ENCODE measurements around the gene TUBGCP6.

TUBGCP6 gene

DNA sequence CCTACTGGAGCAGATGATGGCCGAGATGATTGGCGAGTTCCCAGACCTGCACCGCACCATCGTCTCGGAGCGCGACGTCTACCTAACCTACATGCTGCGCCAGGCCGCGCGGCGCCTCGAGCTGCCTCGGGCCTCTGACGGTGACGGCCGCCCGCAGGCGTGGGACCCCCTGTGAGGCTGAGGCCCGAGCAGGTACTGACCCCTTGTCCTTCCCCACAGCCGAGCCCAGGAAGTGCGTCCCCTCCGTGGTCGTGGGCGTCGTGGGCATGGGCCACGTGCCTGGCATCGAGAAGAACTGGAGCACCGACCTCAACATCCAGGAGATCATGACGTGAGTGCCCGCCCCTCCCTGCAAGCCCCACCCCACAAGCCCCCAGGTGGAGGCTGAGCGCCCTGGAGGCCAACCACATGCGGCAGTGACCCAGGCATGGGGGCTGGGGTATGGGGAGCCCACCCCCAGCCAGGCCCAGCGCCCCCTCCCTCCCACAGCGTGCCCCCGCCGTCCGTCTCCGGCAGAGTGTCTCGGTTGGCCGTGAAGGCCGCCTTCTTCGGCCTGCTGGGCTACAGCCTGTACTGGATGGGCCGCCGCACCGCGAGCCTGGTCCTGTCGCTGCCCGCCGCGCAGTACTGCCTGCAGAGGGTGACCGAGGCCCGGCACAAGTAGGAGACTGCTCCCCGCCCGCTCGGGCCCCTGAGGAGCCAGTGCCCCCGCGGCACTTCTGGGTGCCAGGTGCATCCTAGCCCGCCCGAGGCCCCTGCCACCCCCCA lies 46.8 kb downstream of the TUBGCP6 start:
- Histone ChIP-seq H2AFZ (ENCODE audit: low read length) (no peak overlapping the region), H3F3A (ENCODE audit: low read depth) (no peaks in the 10 kb centered on the region), H3K9me3 (ENCODE audit: insufficient read depth, low read depth, low read length) (no peaks in the 10 kb centered on the region), H3K9ac (ENCODE audit: low read depth, low read length, poor library complexity, severe bottlenecking) (no peak overlapping the region), H3K36me3 (ENCODE audit: insufficient read depth, low read length) (peaks cover 22% of the 10 kb centered on the region; the same call in 1 of the 2 replicates), H3K4me3 (ENCODE audit: low read length, poor library complexity, severe bottlenecking) (no peak overlapping the region), H3K79me2 (ENCODE audit: insufficient read depth, low read length) (peaks cover 40% of the 10 kb centered on the region), H3K9me2 (replicated peaks; ENCODE audit: low read depth, low read length) (no peaks in the 10 kb centered on the region), H4K20me1 (ENCODE audit: insufficient read depth, low read length, poor library complexity, severe bottlenecking) (peaks cover 19% of the 10 kb centered on the region), H3K27me3 (ENCODE audit: insufficient read depth, low read length, poor library complexity, severe bottlenecking) (no peaks in the 10 kb centered on the region), H3K4me1 (ENCODE audit: insufficient read depth, low read length, poor library complexity, severe bottlenecking) (peaks cover 15% of the 10 kb centered on the region), H3K4me2 (ENCODE audit: low read depth, low read length, poor library complexity, severe bottlenecking) (no peak overlapping the region)
- TF ChIP-seq, protein P1, sequence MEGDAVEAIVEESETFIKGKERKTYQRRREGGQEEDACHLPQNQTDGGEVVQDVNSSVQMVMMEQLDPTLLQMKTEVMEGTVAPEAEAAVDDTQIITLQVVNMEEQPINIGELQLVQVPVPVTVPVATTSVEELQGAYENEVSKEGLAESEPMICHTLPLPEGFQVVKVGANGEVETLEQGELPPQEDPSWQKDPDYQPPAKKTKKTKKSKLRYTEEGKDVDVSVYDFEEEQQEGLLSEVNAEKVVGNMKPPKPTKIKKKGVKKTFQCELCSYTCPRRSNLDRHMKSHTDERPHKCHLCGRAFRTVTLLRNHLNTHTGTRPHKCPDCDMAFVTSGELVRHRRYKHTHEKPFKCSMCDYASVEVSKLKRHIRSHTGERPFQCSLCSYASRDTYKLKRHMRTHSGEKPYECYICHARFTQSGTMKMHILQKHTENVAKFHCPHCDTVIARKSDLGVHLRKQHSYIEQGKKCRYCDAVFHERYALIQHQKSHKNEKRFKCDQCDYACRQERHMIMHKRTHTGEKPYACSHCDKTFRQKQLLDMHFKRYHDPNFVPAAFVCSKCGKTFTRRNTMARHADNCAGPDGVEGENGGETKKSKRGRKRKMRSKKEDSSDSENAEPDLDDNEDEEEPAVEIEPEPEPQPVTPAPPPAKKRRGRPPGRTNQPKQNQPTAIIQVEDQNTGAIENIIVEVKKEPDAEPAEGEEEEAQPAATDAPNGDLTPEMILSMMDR (conservative IDR thresholded peaks at IDR 0.05; ENCODE audit: low read length) = no peak
- TF ChIP-seq EZH2phosphoT487 (IDR thresholded peaks at IDR 0.05; ENCODE audit: borderline replicate concordance) = no peak

DNA sequence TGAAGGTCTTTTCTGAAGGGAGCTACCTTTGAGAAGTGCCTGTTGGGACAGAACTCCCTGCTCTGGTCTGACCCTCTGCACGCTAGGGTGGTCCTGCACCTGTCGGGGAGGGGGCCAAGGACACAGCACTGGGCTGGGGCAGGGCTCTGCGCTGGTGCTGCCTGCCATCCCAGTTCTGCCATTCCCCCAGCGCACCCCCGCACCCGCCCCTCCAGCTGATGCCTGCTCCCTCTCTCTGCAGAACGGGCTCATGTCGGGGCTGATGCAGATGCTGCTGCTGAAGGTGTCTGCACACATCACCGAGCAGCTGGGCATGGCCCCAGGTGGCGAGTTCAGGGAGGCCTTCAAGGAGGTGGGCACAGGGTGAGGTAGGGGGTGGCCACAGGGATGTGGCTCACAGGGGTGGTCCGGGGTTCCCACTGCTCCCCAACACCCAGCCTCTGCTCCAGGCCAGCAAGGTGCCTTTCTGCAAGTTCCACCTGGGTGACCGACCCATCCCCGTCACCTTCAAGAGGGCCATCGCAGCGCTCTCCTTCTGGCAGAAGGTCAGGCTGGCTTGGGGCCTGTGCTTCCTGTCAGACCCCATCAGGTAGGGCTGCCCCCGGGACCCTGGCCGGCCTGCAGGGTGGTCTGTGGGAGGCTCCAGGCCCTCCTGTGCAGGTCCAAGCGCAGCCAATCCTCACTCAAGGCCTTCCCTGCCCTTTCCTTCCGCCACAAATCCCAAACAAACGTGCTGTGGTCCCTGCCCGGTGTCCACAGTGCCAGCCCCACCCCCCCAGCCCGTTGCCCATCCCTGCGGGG lies 47.6 kb downstream of the TUBGCP6 start:
- Histone ChIP-seq H3K27me3 (ENCODE audit: insufficient read depth, low read length, poor library complexity, severe bottlenecking) (no peaks in the 10 kb centered on the region), H3K9me2 (replicated peaks; ENCODE audit: low read depth, low read length) (no peaks in the 10 kb centered on the region), H2AFZ (ENCODE audit: low read length) (no peak overlapping the region), H3K4me3 (ENCODE audit: low read length, poor library complexity, severe bottlenecking) (no peak overlapping the region), H3K79me2 (ENCODE audit: insufficient read depth, low read length) (peaks cover 40% of the 10 kb centered on the region), H3K9me3 (ENCODE audit: insufficient read depth, low read depth, low read length) (no peaks in the 10 kb centered on the region), H3K4me1 (ENCODE audit: insufficient read depth, low read length, poor library complexity, severe bottlenecking) (peaks cover 19% of the 10 kb centered on the region), H3K4me2 (ENCODE audit: low read depth, low read length, poor library complexity, severe bottlenecking) (no peak overlapping the region), H3K36me3 (ENCODE audit: insufficient read depth, low read length) (peaks cover 22% of the 10 kb centered on the region; the same call in 1 of the 2 replicates), H3K9ac (ENCODE audit: low read depth, low read length, poor library complexity, severe bottlenecking) (no peak overlapping the region), H4K20me1 (ENCODE audit: insufficient read depth, low read length, poor library complexity, severe bottlenecking) (peaks cover 19% of the 10 kb centered on the region), H3F3A (ENCODE audit: low read depth) (no peaks in the 10 kb centered on the region)
- no peak for TF ChIP-seq EZH2phosphoT487 (IDR thresholded peaks at IDR 0.05; ENCODE audit: borderline replicate concordance)
- TF ChIP-seq, protein P1 (conservative IDR thresholded peaks at IDR 0.05; ENCODE audit: low read length) = no peak

DNA sequence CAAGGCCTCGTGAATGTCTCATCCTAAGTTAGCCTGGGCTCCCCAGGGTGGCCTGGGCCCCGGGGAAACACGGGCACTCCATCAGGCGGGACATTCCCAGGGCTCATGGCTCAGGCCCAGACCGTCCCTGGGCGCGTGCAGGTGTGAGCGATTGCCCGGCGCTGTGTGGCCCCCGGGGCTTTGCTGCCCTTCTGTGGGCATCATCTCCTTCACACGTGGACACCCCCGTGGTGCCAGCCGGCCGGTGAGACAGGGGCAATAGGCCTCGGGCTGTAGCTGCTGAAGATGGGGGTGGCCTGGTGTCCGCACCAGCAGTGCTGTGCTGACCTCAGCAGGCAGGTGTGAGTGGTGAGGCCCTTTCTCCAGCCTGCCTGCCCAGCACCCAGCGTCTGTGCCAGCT lies 48.6 kb downstream of the TUBGCP6 start:
- H3K79me2 ChIP-seq (ENCODE audit: insufficient read depth, low read length) = peaks cover 37% of the 10 kb centered on the region
- no peaks in the 10 kb centered on the region for H3K27me3 ChIP-seq (ENCODE audit: insufficient read depth, low read length, poor library complexity, severe bottlenecking)
- H3K9ac ChIP-seq (ENCODE audit: low read depth, low read length, poor library complexity, severe bottlenecking) = no peak overlapping the region
- peaks cover 22% of the 10 kb centered on the region; the same call in 1 of the 2 replicates for H3K36me3 ChIP-seq (ENCODE audit: insufficient read depth, low read length)
- TF ChIP-seq, protein P1 (conservative IDR thresholded peaks at IDR 0.05; ENCODE audit: low read length) = no peak
- TF ChIP-seq EZH2phosphoT487 (IDR thresholded peaks at IDR 0.05; ENCODE audit: borderline replicate concordance) = no peak
- no peaks in the 10 kb centered on the region for H3K9me3 ChIP-seq (ENCODE audit: insufficient read depth, low read depth, low read length)
- H3K4me2 ChIP-seq (ENCODE audit: low read depth, low read length, poor library complexity, severe bottlenecking) = no peak overlapping the region
- H3K9me2 ChIP-seq (replicated peaks; ENCODE audit: low read depth, low read length) = no peaks in the 10 kb centered on the region
- peaks cover 17% of the 10 kb centered on the region for H4K20me1 ChIP-seq (ENCODE audit: insufficient read depth, low read length, poor library complexity, severe bottlenecking)
- no peak overlapping the region for H2AFZ ChIP-seq (ENCODE audit: low read length)
- peaks cover 20% of the 10 kb centered on the region for H3K4me1 ChIP-seq (ENCODE audit: insufficient read depth, low read length, poor library complexity, severe bottlenecking)
- H3F3A ChIP-seq (ENCODE audit: low read depth) = peaks cover 9% of the 10 kb centered on the region; the same call in 1 of the 2 replicates
- H3K4me3 ChIP-seq (ENCODE audit: low read length, poor library complexity, severe bottlenecking) = no peak overlapping the region
